Measurements from ENCODE around the gene TAOK1. TPM values are rescaled to one million over a fixed set of nuclear protein-coding genes. Genes with fewer than 3 reads are reported as not detected.

TAOK1 gene
- total and polyA plus RNA-seq, 9 of the 15 experiments (the other 6 are each of a cell fraction or from before 2014, with no cell fraction given) = 3.2 to 33.1 (median 16.5) TPM

- TF ChIP-seq JUNB (CRISPR knock-in tag; conservative IDR thresholded peaks at IDR 0.05) = no peak
- peak; percentile 93 for TF ChIP-seq TAF1 (IDR thresholded peaks at IDR 0.05; ENCODE audit: control insufficient read depth, extremely low read depth, insufficient read depth, low read length, severe bottlenecking)
- no peak for TF ChIP-seq DIDO1 (tag; IDR thresholded peaks at IDR 0.05; ENCODE audit: low read depth)
- no peak for TF ChIP-seq ZKSCAN8 (CRISPR knock-in tag; IDR thresholded peaks at IDR 0.05)
- TF ChIP-seq RCOR1 (IDR thresholded peaks at IDR 0.05; ENCODE audit: borderline replicate concordance in 1 of 2, low read depth in 2 of 2, low read length in 2 of 2) = peak in 1 of 2 experiments; percentile 53; a peak in 2 of 4 replicates
- no peak for TF ChIP-seq ZEB2 (IDR thresholded peaks at IDR 0.05)
- TF ChIP-seq, protein P1, sequence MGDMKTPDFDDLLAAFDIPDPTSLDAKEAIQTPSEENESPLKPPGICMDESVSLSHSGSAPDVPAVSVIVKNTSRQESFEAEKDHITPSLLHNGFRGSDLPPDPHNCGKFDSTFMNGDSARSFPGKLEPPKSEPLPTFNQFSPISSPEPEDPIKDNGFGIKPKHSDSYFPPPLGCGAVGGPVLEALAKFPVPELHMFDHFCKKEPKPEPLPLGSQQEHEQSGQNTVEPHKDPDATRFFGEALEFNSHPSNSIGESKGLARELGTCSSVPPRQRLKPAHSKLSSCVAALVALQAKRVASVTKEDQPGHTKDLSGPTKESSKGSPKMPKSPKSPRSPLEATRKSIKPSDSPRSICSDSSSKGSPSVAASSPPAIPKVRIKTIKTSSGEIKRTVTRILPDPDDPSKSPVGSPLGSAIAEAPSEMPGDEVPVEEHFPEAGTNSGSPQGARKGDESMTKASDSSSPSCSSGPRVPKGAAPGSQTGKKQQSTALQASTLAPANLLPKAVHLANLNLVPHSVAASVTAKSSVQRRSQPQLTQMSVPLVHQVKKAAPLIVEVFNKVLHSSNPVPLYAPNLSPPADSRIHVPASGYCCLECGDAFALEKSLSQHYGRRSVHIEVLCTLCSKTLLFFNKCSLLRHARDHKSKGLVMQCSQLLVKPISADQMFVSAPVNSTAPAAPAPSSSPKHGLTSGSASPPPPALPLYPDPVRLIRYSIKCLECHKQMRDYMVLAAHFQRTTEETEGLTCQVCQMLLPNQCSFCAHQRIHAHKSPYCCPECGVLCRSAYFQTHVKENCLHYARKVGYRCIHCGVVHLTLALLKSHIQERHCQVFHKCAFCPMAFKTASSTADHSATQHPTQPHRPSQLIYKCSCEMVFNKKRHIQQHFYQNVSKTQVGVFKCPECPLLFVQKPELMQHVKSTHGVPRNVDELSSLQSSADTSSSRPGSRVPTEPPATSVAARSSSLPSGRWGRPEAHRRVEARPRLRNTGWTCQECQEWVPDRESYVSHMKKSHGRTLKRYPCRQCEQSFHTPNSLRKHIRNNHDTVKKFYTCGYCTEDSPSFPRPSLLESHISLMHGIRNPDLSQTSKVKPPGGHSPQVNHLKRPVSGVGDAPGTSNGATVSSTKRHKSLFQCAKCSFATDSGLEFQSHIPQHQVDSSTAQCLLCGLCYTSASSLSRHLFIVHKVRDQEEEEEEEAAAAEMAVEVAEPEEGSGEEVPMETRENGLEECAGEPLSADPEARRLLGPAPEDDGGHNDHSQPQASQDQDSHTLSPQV (IDR thresholded peaks at IDR 0.05) = no peak
- TF ChIP-seq POLR2G (IDR thresholded peaks at IDR 0.05; ENCODE audit: low read depth, low read length) = peak; percentile 97
- peak; percentile 92 for TF ChIP-seq POLR2B (IDR thresholded peaks at IDR 0.05; ENCODE audit: low read depth, partially characterized antibody)
- no peak for TF ChIP-seq FOXJ3 (CRISPR knock-in tag; IDR thresholded peaks at IDR 0.05)
- no peak for TF ChIP-seq E2F5 (CRISPR knock-in tag; IDR thresholded peaks at IDR 0.05)
- TF ChIP-seq ZNF699 (CRISPR knock-in tag; IDR thresholded peaks at IDR 0.05; ENCODE audit: insufficient replicate concordance) = no peak
- TF ChIP-seq PHF20 (IDR thresholded peaks at IDR 0.05; ENCODE audit: partially characterized antibody) = peak; percentile 49
- TF ChIP-seq ETV6 (IDR thresholded peaks at IDR 0.05; ENCODE audit: borderline replicate concordance in 1 of 2, low read depth in 2 of 2, low read length in 1 of 2) = no peak
- TF ChIP-seq ETV6 (CRISPR knock-in tag; IDR thresholded peaks at IDR 0.05; ENCODE audit: borderline replicate concordance) = no peak
- no peak for TF ChIP-seq NFE2L1 (tag; IDR thresholded peaks at IDR 0.05; ENCODE audit: borderline replicate concordance, low read depth)
- no peak for TF ChIP-seq MAFG (tag; conservative IDR thresholded peaks at IDR 0.05)
- no peak for TF ChIP-seq BRD9 (IDR thresholded peaks at IDR 0.05; ENCODE audit: low read depth, partially characterized antibody)
- TF ChIP-seq, protein P2, sequence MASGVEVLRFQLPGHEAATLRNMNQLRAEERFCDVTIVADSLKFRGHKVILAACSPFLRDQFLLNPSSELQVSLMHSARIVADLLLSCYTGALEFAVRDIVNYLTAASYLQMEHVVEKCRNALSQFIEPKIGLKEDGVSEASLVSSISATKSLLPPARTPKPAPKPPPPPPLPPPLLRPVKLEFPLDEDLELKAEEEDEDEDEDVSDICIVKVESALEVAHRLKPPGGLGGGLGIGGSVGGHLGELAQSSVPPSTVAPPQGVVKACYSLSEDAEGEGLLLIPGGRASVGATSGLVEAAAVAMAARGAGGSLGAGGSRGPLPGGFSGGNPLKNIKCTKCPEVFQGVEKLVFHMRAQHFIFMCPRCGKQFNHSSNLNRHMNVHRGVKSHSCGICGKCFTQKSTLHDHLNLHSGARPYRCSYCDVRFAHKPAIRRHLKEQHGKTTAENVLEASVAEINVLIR (CRISPR knock-in tag; IDR thresholded peaks at IDR 0.05) = no peak; the same call in 1 of the 2 replicates
- no peak for TF ChIP-seq HNRNPUL1 (IDR thresholded peaks at IDR 0.05; ENCODE audit: low read length)
- peak; percentile 36 for TF ChIP-seq SMAD1 (IDR thresholded peaks at IDR 0.05; ENCODE audit: low read depth, low read length, partially characterized antibody)
These were observed at the start of gene TAOK1 (continued) for GRCh38 chr17:29389982-29390850.

Data from K562 (cell line).